HG02610 (cell line): ENCODE results near the gene TXN2.
"Not testable (repeated sequence)": the region's sequence is repeated elsewhere in the genome, so short reads cannot be mapped to it uniquely, and the experiment has no call there.

Source experiments
- ATAC-seq: cut with Tn5 transposase; IDR thresholded peaks from one replicate; pipeline ENCODE4 v1.9.1; 2021; ENCODE audit warnings: mild to moderate bottlenecking, moderate library complexity; ENCODE audit not compliant: unreplicated experiment

The TXN2 gene

DNA sequence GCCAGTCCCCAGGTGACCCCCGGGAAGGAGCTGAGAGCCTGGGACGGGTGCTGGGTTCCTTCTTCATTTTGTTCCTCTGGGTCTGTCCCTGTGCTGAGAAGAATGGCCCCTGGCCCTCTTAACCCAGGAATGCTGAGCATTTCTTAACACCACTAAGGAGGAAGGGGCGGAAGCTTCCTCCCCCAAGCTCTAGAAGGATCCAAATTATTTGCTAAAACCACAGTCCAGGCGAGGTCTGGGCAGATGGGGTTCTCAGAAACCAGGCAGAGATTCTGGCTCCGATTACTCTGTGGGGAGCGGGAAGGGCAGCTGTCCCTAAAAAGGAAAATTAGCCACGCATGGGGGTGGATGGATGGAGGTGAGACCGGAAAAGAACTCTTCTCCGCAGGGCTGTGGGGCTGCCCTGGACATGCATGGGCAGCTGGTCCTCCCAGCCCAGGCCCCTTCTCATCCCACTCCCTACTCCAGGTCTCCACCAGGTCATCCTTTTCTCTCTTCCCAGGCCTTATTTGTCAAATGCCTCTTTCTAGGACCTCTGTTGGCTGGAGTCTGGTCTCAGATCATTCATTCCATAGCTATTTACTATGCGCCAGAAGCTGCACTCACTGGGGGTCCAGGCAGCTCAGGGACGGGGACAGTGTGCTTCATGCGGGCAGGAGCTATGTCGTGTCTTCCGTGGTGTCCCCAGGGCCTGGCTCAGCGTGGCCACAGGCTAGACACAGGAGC, 48.7 kb downstream of the TXN2 start:
- ATAC-seq = no peak

DNA sequence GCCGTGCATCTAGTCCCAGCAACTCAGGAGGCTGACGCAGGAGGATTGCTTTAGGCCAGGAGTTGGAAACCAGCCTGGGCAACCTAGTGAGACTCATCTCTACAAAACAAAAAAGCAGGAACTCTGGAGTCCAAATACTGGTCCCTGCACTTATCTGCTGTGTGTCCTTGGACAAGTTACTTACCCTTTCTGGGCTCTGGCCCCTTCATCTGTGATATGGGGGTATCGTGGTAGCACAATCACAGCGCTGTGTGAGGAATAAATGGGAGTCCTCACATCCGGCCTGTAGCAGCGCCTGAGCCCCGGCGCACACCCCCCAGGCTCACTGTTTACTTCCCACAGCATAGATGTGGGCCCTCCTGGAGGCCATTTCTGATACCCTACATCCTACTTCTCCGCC, 49.5 kb downstream of the TXN2 start:
- ATAC-seq = no peak

DNA sequence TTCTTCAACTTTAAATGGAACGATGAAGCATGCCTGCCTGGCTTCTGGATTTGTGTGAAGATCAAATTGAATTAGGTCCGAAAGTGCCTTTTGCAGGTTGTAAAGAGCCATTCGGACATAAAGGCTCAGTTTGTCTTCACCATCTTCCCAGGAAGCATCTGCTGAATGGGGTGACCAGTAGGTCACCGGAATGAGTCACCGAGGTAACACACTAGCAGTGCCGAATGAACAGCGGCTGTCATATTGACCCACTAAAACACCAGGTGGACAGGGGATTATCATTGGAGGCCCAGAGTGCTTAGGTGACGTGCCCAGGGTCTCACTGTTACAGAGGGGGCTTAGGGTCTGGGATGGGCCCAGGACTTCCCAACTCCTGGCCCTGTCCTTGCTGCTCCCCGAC, 50.6 kb downstream of the TXN2 start:
- no peak for ATAC-seq

DNA sequence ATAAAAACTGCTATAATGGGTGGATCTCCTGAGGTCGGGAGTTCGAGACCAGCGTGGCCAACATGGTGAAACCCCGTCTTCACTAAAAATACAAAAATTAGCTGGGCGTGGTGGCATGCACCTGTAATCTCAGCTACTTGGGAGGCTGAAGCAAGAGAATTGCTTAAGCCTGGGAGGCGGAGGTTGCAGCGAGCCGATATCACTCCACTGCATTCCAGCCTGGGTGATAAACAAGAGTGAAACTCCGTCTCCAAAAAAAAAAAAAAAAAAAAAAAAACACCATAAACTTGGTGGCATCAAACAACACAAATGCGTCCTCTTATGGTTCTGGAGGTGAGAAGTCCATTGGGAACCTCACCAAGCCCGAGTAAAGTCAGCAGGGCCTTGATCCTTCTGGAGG, 53.5 kb downstream of the TXN2 start:
- not testable (repeated sequence) for ATAC-seq

DNA sequence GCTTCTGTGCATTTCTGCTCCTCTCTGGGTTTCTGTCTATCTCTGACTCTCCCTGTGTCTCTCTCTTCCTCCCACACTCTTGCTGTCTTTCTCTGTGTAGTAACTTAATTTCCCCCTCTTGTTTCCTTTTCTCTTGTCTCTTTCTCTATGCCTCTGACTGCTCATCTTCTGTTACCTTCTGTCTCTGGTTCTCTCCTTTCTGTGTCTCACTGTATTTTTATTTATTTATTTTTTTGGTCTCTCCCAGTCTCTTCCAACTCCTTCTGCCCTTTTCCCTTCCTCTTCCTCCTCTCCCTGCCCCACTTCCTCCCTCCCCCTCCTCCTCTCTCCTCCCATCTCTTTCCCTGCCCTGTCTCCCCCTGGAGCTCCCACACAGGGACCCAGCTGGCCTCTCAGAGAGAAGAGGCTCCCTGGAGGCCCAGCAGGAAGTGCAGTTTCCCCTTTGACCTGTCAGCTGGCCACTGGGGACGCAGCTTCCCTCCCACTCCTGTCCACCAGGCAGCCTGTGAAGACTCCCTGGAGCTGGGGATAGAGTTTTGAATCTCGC, 55.4 kb downstream of the TXN2 start:
- ATAC-seq = no peak

DNA sequence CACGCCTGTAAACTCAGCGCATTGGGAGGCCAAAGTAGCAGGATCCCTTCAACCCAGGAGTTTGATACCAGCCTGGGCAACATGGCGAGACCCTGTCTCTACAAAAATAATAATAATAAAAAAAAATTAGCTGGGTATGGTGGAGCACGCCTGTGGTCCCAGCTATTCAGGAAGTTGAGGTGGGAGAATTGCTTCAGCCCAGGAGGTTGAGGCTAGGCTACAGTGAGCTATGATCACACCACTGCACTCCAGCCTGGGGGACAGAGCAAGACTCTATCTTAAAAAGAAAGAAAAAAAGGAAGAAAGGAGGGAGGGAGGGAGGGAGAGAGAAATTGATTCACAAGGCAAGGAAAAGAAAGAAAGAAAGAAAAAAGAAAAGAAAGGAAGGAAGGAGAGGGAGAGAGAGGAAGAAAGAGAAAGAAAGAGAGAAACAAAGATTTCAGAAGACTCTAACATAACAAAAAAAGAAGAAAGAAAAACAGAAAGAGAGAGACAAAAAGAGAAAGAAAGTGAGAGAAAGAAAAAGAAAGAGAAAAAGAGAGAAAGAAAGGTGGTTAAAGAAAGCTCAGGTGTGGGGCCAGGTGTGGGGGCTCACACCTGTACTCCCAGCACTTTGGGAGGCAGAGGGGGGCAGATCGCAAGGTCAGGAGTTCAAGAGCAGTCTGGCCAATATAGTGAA, 56.4 kb downstream of the TXN2 start:
- ATAC-seq = no peak

DNA sequence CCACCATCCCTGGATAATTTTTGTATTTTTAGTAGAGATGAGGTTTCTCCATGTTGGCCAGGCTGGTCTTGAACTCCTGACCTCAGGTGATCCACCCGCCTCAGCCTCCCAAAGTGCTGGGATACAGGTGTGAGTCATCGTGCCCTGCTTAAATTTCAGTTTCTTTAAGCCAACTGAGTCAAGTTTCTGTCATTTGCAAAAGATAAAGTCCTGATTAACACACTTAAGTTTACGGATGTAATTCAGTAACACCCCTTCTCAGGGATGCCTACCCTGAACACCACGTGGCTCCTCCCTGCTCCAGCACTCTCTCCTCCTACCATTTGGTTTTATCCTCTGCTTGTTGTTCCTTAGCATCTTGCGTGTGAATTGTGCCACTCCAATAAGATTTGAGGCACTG, 57.0 kb downstream of the TXN2 start:
- ATAC-seq = not testable (repeated sequence)

DNA sequence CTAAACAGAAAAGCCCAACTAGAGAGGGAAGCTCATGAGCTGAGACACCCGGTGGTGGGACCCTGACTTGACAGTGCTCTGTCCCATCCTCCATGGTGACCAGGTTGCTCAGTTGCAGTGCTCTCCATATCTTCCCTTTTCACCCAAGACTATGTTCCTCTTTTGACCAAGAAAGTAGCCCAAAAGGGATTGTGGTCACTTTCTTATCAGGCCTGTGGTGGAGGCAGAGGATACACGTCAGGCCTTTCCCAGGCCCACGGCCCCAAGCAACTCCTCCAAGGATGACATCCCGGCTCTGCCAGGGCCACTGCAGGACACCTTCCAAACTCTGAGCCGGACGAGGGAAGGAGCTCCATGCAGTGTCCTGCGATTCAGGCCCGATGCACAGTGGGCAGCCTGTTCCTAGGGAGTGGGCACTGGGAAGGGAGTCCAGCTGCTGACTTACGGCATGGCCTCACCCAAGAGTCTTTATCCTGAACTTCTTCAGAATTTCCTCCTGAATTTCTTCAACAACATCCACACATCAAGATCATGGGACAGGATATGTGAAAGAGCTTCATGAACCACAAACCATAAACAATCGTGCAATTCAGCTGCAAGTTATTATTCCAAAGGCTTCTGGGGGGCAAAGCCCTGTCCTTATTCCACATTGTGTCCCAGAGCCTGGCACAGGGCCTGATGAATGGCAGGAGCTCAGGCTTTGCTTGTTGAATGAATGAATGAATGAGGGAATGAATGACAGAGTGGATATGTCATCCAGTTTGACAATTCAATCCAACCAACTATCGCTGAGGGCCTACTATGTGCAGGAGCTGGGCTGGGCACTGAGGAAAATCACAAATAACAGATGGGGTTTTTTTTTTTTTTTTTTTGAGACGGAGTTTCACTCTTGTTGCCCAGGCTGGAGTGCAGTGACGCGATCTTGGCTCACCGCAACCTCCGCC, 57.7 kb downstream of the TXN2 start:
- no peak for ATAC-seq

DNA sequence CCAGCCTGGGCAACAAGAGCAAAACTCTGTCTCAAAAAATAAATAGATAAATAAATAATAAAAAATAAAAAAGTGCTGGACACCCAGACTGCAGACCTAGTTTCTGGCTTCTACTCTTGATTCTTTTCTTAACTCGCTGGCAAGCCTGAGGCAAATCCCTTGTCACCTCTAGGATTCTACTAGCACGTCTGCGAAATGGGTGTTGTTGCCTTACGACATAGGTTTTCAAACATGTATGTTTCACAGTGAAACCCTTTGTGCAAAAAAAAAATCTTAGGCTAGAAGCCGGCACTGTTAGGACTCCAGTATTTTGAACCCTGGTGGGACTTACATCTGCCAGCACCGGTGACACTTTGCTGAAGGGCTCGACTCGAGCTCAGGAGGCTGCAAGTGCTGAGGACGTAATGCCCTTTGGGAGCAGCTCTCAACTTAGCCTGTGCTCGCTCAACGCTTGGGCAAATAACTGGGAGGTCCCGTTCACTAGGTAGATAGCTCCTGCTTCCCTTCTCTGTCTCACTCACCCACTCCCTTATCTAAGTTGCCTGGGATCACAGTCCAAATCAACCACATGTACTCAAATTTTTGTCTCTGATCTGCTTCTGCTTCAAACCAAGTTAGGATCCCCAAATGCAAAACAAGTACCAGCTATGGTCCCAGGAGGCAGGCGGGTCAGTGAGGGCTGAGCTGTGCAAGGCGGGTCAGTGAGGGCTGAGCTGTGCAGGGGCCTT, 59.0 kb downstream of the TXN2 start:
- ATAC-seq = no peak

DNA sequence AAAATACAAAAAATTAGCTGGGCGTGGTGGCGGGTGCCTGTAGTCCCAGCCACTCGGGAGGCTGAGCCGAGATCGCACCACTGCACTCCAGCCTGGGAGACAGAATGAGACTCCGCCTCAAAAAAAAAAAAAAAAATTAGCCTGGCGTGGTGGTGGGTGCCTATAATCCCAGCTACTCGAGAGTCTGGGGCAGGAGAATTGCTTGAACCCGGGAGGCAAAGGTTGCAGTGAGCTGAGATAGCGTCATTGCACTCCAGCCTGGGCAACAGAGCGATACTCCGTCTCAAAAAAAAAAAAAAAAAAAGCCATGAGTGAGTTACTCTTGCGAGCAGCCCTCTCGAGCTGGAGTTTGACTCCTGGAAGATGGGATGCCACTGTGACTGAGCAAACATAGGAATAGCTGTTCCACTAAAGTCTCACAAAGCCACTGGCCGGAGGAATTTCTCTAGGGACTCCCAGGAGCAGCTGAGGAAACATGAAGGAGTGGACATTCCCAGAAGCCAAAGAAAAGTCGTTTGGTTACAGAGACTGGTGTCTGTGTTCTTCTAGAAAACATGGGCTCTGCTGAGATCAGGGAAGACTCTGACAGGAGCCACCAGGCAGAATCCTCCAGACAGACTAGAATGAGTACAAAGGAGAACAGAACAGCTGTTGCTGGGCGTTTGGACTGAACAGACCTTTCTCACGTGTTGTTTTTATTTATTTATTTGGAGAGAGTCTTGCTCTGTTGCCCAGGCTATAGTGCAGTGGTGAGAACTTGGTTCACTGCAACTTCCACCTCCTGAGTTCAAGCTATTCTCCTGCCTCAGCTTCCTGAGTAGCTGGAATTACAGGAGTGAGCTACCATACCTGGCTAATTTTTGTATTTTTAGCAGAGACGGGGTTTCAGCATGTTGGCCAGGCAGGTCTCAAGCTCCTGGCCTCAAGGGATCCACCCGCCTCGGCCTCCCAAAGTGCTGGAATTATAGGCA, 61.2 kb downstream of the TXN2 start:
- ATAC-seq = no peak

DNA sequence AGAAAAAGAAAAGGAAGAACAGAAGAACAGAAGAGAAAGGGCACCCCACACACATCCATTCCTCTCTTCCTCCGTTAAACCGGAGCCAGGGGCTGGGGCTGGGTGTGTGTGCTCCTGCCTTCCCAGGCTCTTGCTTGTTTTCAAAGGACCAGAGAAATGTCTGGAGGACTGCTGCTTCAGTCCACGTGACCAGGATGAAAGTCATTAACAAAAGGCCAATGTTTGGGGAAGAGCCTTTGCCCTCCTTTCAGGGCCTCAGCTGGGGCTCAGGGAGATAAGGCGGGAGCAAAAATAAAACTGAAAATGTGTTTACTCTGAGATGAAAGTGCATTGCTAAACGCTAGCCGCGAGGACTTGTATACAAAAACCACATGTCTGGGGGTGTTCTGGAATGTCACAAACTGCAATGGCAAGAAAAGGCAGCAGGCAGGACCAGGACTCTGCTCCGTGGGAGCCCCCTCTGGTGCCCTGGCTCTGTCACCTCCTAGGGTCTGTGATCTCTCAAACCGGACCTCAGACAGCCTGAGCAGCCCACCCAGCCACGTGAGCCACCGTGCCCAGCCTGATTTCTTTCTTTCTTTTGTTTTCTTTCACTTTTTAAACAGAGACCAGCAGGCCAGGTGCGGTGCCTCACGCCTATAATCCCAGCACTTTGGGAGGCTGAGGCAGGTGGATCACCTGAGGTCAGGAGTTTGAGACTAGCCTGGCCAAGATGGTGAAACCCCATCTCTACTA, 62.1 kb downstream of the TXN2 start:
- no peak for ATAC-seq

DNA sequence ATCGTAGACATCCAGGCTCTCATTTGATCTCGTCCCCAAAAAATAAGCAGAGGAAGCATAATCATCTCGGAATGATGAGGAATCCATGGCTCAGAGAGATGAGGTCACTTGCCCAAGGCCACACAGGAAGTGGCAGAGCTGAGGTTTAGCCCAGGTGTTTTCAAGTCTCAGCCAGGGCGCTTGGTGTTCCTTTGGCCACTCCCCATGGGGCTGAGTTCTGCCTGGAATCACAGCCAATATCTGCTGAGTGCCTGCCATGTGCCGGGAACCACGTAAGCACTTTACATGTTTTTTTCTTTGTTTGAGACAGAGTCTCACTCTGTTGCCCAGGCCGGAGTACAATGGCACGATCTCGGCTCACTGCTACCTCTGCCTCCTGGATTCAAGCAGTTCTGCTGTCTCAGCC, 64.2 kb downstream of the TXN2 start:
- no peak for ATAC-seq
